NCI-H187 treated with DMSO at 0.1 percent for 48 hours (cell line): ENCODE results near the gene KMT5C.
A peak's percentile ranks its signal among the peaks of the same experiment; 100 is the strongest.
"Not testable (repeated sequence)": the region's sequence is repeated elsewhere in the genome, so short reads cannot be mapped to it uniquely, and the experiment has no call there.

Source experiments
- DNase-seq: peaks from one replicate; lab custom pipeline; 2025; lab: John Stamatoyannopoulos, UW

Gene KMT5C

DNA sequence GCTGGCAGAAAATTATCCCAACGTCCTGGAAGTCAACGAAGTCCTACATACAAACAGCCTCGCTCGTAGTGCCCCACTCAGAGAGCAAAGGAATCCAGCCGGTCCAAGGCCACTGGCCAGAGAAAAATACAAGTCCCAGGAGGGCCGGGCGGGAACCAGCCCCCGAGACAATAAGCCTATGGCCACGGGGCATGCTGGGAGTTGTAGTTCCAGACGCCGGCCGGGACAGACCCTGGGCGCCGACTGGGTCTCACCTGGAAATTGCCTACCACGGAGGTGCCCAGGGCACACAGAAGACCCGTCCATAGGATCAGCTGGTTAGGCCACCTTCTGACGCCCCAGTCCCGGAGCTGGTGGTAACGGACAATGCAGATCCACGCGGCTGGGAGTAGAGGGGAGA lies 19.9 kb upstream of the KMT5C start:
- DNase-seq: no peak

DNA sequence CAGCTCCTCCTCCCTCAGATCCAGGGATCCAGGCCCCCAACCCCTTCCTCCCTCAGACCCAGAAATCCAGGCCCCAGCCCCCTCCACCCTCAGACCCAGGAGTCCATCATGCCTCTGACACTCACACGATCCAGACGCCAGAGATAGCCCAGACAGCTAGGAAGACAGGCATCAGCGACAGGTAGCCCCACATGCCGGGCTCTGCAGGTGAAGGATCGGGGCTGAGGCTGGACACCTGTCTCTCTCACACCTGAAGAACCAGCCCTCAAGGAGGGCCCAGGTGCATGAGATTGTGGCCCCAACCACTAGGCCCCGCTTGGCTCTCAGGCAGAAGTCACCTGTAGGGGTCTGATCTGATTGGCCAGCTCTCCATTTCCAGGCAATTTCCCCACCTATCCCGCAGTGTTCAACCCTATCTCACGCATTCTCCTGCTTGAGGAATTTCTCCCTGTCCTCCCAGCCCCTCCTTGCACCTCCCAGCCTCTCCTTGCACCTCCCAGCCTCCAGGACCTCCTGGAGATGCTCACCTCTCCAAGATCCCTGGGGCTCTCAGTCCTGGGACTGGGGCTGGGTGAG lies 18.7 kb upstream of the KMT5C start:
- no peak for DNase-seq

DNA sequence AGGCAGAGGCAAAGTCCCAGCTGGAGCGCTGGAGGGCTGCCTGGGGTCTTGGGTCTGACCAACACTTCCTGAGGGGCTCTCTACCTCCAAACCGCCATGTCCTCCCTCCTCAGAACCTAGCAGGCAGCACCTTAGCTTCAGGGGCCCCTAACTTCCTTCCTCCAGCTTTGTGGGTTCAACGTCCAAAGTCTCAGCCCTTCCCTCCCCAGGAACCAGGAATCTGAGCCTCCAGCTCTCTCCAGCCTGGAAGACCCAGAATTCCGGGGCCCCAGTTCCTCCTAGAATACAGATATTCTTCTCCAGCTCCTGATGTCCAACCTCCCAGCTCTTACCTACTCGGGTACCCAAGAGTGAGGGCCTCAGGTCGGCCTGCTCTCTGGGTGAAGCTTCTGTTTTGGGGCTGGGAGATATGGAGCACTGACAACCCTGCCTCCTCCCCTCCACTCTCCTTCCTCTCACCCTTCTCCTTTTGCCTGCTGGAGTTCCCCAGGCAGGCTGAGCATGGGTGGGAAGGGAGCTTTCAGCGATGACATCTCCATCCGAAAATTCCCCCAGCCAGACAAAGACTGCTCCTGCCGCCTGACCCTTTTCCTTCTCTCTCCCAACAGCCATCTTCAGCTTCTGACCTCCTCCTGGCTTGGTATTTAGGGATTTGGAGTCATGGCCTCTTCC lies 18.1 kb upstream of the KMT5C start:
- DNase-seq: no peak

DNA sequence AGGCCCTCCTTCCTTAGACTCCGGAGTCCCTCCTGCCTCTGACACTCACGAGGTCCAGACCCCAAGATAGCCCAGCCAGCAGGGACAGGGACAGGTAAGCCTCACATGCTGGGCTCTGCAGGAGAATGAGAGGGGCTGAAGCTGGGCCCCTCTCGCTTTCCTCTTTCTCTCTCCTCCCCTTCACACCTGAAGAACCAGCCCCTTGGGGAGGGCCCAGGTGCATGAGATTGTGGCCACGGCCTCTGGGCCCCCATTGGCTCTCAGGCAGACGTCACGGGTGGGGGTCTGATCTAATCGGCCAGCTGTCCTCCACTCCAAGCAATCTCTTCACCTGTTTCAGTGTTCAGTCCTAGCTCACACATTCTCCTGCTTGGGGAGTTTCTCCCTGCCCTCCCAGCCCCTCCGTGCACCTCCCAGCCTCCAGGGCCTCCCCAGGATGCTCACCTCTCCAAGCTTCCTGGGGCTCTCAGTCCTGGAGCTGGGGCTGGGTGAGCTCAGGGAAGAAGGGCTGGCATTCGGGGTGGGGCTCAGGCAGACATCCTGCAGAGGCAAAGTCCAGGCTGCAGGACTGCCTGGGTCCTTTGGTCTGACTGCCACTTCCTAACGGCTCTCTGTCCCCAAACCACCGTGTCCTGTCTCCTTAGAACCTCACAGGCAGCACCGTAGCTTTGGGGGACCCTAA lies 17.3 kb upstream of the KMT5C start:
- no peak for DNase-seq

DNA sequence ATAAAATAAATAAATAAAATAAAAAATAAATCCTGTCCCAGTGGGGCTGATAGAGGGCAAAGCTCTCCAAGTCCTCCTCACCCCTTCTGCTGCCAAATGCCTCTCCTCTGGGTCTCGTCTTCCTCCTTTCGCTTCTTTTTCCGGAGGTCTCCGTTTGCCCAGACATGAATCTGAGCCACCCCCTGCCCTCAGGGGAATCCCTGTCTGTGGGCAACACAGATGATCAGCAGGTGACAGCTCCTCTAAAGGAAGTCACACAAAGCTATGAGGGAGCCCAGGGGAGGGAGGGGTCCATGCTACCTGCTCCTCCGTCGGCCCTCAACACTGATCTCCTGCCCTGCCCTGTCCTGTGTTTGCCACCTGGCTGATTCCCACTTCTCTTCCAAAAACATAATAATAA lies 15.0 kb upstream of the KMT5C start:
- DNase-seq: no peak

DNA sequence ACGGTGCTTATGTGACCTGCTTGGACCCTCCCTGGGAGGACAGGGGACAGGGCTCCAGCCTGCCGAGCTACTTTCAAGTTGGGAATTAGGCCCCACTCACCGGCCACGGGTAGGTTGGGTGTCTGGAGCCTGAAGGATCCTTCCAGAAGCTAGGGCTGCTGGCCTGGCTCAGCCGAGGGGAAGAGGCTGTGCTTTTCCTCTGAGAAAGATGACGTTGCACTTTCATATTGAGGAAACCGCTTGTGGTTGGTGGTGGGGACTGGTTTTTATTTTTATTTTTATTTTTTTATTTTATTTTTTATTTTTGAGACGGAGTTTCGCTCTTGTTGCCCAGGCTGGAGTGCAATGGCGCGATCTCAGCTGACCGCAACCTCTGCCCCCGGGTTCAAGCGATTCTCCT lies 14.5 kb upstream of the KMT5C start, which contains the start of gene TMEM150B:
TSS of gene TMEM150B (minus strand) at position 170 of the 400 bp plus-strand sequence. CDS start 4,305 bp downstream, outside the sequence.
- DNase-seq: no peak

DNA sequence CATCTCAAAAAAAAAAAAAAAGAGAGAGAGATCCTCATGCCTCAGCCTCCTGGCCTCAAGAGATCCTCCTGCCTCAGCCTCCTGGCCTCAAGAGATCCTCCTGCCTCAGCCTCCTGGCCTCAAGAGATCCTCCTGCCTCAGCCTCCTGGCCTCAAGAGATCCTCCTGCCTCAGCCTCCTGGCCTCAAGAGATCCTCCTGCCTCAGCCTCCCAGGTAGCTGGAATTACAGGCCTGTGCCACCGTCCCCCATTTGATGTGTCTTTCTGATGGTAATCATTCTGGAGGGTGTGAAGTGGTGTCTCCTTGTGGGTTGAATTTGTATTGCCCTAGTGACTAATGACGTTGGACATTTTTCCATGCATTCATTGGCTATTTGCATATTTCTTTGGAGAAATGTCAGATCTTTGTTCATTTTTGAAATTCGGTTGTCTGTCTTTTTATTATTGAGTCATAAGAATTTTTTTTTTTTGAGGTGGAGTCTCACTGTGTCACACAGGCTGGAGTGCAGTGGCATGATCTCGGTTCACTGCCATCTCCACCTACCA lies 10.8 kb upstream of the KMT5C start:
- not testable (repeated sequence) for DNase-seq

DNA sequence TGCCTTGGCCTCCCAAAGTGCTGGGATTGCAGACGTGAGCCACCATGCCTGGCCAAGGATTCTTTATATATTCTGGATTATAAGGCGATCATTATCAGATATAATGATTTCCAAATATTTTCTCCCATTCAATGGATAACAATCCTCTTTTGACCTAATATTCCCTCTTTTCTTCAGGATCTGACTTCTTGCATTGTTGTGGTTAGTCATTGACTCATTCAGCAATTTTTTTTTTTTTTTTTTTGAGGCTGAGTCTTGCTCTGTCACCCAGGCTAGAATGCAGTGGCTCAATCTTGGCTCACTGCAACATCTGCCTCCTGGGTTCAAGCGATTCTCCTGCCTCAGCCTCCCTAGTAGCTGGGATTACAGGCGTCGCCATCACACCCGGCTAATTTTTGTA lies 9.9 kb upstream of the KMT5C start:
- DNase-seq: not testable (repeated sequence)

DNA sequence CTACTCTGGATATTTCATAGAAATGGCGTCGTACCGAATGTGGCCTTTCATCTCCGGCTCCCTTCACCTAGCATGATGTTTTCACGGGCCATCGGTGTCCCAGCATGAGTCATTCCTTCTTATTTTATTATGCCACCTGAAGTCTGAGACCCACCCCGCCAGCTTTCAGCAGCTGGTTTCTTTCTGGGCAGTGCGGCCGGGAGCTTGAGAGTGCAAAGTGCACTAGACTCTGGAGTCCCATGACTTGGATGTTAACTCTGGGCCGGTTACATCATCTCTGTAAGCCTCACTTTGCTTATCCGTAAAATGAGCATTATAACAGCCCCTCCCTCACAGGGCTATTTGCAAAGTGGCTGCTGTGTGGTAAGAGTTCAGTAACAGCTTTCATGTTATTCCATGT lies 5.8 kb upstream of the KMT5C start:
- DNase-seq: no peak

DNA sequence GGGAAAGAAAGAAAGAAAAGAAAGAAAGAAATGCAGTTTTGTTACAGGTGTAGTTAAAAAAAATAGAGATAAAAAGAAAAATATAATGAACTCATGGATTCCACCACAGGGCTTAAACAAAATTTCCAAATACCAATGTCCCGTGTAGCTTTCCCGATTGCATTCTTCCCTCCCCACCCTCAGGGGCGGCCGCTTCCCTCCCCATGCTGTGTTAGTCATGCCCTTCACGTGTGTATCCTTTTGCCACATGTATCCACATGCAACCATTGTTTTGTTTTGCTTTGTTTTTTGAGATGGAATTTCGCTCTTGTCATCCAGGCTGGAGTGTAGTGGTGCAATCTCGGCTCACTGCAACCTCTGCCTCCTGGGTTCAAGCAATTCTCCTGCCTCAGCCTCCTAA lies 3.6 kb upstream of the KMT5C start:
- DNase-seq: no peak

DNA sequence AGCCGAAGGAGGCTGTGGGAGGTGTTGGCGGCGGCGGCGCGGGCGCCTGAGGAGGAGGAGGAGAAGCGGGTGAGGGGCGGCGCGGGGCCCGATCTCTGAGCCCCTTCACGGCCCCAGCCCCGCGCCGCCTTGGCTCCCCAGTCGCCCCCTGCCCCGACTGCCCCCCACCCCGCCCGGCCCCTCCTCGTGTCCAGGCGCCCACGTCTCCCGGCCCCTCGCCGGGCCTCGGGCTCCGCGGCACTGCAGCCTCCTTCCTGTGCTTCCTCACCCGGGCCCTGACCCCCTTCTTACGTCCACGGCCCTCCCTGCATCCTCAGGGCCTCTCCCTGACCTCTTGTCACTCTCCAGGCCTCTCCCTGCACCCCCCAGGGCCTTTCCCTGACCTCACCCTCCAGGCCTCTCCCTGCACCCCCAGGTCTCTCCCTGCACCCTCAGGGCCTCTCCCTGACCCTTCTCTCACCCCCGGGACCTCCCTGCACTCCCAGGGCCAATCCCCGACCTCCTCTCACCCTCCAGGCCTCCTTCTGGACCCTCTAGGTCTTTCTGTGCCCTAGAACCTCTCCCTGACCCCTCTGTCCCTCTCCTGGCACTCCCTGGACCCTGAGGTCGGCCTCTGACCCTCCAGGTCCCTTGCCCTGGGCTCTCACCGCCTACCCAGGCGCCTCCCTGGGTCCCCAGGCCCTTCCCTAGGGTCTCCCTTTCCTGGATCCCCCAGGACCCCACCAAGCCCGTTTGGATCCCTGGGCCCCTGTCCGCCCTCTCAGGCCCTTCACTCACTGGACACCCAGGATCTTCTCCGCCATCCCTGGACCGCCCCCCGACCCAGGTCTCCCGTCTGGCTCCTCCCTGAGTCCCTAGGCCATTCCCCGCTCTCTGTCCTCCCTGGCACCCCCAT lies 460 bp downstream of the KMT5C start:
- DNase-seq: no peak

DNA sequence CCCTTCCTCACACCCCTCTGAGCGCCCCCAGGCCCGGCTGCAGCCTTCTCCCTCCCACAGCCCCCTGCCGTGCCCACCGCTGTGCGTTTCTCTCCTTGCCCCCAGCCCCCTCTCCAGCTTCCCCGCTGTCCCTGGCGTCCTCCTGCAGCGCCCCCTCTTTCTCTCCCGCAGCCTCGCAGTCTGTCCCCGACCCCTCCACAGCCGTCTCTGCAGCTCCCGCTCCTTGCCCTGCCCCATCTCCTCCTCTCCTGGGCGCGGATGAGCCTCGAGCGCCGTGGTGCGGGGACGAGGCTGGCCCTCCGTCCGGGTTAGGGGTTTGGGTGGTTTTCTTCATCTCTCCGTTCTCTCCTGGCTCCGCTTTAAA lies 1.1 kb downstream of the KMT5C start:
- DNase-seq: no peak

DNA sequence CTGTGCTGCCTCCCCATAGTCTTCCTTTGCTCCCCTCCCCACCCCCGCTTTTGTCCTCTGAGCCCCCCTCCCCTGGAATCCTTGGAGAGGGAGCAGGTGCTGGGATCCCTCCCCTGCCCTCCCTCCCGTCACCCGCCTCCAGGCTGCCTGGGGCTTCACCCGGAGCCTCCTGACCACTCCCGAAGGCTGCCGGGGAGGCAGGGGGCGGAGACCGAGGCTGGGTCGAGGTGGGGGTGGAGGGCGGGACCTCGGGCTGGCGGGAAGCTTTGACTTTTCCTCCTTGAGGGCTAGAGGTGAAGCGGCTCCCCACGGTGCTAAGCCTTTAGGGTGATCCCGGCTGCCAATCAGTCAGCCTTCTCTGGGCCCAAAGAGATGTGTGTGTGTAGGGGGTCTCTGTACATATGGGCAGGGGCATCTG lies 1.5 kb downstream of the KMT5C start:
- peak; percentile 42 for DNase-seq

DNA sequence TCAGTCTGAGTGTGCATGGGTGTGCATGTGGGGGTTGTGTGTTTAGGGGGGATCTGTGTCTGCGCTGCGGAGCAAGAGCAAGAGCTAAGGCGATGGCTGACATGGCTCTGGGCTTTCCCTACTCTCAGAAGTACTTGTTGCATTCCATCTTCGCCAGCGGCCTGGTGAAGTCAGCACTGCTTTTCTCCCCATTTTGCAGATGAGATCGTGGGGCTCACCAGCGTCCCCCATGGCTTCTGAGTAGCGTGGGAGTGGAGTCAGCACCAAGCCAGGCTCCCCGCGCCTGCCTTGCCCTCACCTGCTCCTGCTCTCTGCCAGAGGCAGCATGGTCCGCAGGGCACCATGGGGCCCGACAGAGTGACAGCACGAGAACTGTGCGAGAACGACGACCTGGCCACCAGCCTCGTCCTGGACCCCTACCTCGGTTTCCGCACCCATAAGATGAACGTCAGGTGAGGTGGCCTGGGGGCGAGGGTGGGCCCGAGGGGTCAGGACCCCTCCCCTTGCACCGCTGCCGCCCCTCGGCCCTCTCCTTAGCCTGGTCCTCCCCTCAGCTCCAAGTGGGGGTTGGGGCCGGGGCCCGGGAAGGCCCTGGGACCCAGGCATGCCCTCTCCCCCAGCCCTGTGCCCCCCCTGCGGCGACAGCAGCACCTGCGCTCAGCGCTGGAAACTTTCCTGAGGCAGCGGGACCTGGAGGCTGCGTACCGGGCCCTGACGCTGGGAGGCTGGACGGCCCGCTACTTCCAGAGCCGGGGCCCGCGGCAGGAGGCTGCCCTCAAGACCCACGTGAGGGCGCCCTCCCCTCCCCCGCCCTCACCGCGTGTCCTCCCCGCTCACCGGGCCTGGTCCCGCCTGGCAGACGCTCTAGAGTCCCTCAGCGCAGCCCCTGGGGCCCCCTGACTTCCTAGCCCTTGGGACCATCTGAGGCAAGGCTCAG lies 2.2 kb downstream of the KMT5C start:
- no peak for DNase-seq

DNA sequence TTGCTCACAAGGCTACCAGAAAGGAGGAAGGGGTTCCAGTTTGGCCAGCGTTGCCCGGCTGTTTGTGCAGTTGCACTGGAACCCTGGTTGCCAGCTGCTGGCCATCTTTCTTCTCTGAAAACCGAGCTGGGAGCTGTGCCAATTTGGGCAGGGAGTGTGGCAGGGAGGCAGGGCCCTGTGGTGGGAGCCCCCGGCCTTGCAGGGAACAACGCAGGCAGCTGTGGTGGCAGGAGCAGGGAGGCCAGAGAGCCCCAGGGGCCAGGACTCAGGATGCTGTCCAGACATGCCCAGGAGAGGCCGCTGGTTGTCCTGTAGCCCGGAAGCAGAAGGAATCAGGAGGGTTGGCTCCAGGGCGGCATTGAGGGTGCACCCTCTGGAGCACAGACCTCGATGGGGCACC lies 4.8 kb downstream of the KMT5C start:
- no peak for DNase-seq

DNA sequence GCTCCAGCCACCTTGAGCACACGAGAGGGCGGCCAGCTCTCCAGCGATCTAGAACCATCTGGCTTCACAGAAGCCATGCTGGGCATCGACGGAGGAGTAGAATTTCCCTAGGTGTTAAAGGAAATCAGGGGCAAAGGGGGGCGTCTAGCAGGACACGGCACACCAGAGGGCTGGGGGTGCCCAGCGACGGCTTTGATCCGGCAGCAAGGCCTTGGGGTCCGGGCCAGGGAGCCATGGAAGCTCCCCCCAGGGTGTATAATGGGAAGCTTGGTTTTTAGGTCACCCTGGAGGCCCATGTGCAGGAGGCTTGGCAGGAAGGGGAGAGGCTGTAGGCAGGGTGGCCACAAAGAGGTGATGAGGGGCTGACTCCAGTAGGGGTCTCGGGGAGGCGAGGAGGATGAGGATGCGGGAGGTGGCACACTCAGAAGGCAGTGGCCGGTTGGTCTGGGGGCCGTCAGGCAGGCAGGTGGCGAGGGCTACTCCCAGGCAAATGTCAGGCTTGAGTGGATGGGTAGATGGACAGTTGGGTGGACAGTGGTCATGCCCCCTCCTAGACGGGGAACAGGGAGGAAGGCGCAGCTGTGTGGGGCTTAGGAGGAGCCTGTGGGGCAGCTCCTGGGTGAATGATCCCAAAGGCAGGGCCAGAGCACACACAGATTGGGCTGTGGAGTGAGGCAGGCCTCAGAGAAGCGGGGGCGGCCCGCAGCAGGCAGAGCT lies 5.6 kb downstream of the KMT5C start:
- DNase-seq: no peak

DNA sequence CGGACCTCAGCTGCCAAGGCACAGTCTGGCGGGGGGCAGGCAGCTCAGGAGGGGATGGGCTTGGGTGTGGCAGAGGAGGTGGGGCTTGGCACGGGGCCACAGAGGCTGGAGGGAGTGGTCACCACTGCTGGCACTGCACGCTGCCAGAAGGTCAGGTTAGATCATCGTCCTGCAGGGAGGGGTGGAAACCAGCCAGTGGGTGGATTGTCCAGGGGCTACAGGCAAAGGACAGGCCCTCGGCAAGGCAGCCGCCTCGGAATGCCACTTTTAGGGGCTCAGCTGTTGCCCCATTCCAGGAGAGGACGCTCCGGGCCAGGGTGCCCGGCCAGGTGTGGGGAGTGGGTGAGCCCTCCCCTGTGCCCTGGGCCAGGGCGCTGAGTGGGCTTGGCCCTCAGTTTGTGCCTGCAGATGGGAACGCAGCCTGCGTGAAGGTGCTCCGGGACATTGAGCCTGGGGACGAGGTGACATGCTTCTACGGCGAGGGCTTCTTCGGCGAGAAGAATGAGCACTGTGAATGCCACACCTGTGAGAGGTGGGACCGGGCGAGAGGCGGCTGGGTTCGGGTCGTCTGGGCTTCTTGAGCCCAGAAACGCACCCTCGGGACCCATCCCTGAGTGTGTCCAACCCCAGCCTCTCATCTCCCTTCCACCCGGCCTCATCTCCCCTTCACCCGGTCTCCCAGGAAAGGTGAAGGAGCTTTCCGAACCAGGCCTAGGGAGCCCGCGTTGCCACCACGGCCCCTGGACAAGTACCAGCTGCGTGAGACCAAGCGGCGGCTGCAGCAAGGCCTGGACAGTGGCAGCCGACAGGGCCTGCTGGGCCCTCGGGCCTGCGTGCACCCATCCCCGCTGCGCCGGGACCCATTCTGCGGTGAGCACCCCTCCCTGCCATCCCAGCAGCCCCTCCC lies 6.4 kb downstream of the KMT5C start:
- no peak for DNase-seq

DNA sequence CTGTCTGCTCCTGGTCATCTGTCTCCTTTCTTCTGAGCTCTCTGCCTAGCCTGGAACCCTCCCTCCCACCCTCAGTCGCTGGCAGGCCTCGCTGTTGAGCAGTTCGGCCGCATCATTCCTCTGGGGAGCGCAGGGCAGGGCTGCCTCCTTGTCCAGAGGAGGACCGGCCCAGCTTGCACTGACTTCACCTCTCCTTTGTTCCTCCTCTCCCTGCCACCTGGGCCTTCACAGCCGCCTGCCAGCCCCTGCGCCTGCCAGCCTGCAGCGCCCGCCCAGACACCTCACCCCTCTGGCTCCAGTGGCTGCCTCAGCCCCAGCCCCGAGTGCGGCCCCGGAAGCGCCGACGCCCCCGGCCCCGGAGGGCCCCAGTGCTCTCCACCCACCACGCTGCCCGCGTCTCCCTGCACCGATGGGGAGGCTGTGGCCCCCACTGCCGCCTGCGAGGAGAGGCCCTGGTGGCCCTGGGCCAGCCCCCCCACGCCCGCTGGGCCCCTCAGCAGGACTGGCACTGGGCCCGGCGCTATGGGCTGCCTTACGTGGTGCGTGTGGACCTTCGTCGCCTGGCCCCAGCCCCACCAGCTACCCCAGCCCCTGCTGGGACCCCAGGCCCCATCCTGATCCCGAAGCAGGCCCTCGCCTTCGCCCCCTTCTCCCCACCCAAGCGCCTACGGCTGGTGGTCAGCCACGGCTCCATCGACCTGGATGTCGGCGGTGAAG lies 7.2 kb downstream of the KMT5C start:
- DNase-seq: no peak
